H9 (cell line): ENCODE measurements around the gene ETNPPL. TPM values are rescaled to one million over a fixed set of nuclear protein-coding genes. Genes with fewer than 3 reads are reported as not detected.

ENCODE experiments used
- DNase-seq: peaks from one replicate; pipeline ENCODE4 v3.0.0-alpha.2; 2017
- H2AFZ ChIP-seq: one replicate; pipeline ENCODE4 v1.6.1; 2013; ENCODE audit warnings: mild to moderate bottlenecking, low read length, control low read depth, moderate library complexity
- H2AK5ac ChIP-seq: 2 replicates; pipeline ENCODE4 v1.6.1; 2013; ENCODE audit warnings: low read length, control low read depth, mixed read lengths; ENCODE audit not compliant: insufficient read length
- H2BK120ac ChIP-seq: one replicate; pipeline ENCODE4 v1.6.1; 2013; ENCODE audit warnings: low read depth, mild to moderate bottlenecking, low read length, control low read depth, inconsistent platforms; ENCODE audit not compliant: poor library complexity, severe bottlenecking
- H2BK12ac ChIP-seq: 2 replicates; pipeline ENCODE4 v1.6.1; 2013; ENCODE audit warnings: low read length, control low read depth, mixed read lengths, low read depth; ENCODE audit not compliant: insufficient read length
- H2BK15ac ChIP-seq: 2 replicates; pipeline ENCODE4 v1.6.1; 2013; ENCODE audit warnings: low read depth, low read length, control low read depth
- H2BK20ac ChIP-seq: one replicate; pipeline ENCODE4 v1.6.1; 2013; ENCODE audit warnings: low read depth, mild to moderate bottlenecking, low read length, control low read depth, inconsistent platforms; ENCODE audit not compliant: poor library complexity, severe bottlenecking
- H2BK5ac ChIP-seq: 2 replicates; pipeline ENCODE4 v1.6.1; 2013; ENCODE audit warnings: low read length, control low read depth, mixed read lengths; ENCODE audit not compliant: insufficient read length
- H3K14ac ChIP-seq: 2 replicates; pipeline ENCODE4 v1.6.1; 2013; ENCODE audit warnings: low read length, control low read depth; ENCODE audit not compliant: insufficient read depth
- H3K18ac ChIP-seq: 2 replicates; pipeline ENCODE4 v1.6.1; 2013; ENCODE audit warnings: low read depth, mild to moderate bottlenecking, mixed read lengths, low read length, control low read depth; ENCODE audit not compliant: insufficient read length
- H3K23ac ChIP-seq: 2 replicates; pipeline ENCODE4 v1.6.1; 2013; ENCODE audit warnings: low read length, control low read depth, mixed read lengths, low read depth; ENCODE audit not compliant: insufficient read length
- H3K23me2 ChIP-seq: 2 replicates; pipeline ENCODE4 v1.6.1; 2013; ENCODE audit warnings: low read depth, mild to moderate bottlenecking, mixed read lengths, low read length, control low read depth; ENCODE audit not compliant: insufficient read length, poor library complexity, severe bottlenecking
- H3K27ac ChIP-seq: 2 replicates; pipeline ENCODE4 v1.5.1; 2013; ENCODE audit warnings: low read length, control low read depth, mixed read lengths, low read depth; ENCODE audit not compliant: insufficient read length
- H3K27me3 ChIP-seq: 2 replicates; pipeline ENCODE4 v1.6.1; 2013; ENCODE audit warnings: low read length, control low read depth, inconsistent platforms; ENCODE audit not compliant: insufficient read depth
- H3K4ac ChIP-seq: 2 replicates; pipeline ENCODE4 v1.6.1; 2013; ENCODE audit warnings: low read depth, mild to moderate bottlenecking, control low read depth, inconsistent platforms, low read length, moderate library complexity
- H3K4me1 ChIP-seq: 2 replicates; pipeline ENCODE4 v1.6.1; 2013; ENCODE audit warnings: low read length, control low read depth, inconsistent platforms; ENCODE audit not compliant: insufficient read depth
- H3K4me2 ChIP-seq: 2 replicates; pipeline ENCODE4 v1.6.1; 2013; ENCODE audit warnings: low read length, control low read depth, mixed read lengths; ENCODE audit not compliant: insufficient read length, insufficient read depth
- H3K56ac ChIP-seq: 2 replicates; pipeline ENCODE4 v1.6.1; 2013; ENCODE audit warnings: low read depth, mild to moderate bottlenecking, mixed read lengths, low read length, control low read depth; ENCODE audit not compliant: insufficient read length
- H3K79me1 ChIP-seq: 2 replicates; pipeline ENCODE4 v1.6.1; 2013; ENCODE audit warnings: low read depth, mild to moderate bottlenecking, moderate library complexity, low read length, control low read depth, inconsistent platforms; ENCODE audit not compliant: insufficient read depth, poor library complexity, severe bottlenecking
- H3K79me2 ChIP-seq: 2 replicates; pipeline ENCODE4 v1.6.1; 2013; ENCODE audit warnings: low read length, control low read depth, inconsistent platforms; ENCODE audit not compliant: insufficient read depth
- H3K9ac ChIP-seq: 2 replicates; pipeline ENCODE4 v1.6.1; 2013; ENCODE audit warnings: low read length, control low read depth, mixed read lengths; ENCODE audit not compliant: insufficient read length; ENCODE audit errors: extremely low read depth
- H3K9me3 ChIP-seq: one replicate; pipeline ENCODE4 v1.6.1; 2013; ENCODE audit warnings: low read depth, low read length, inconsistent platforms; ENCODE audit not compliant: control insufficient read depth
- H3T11ph ChIP-seq: one replicate; pipeline ENCODE4 v1.6.1; 2013; ENCODE audit warnings: mild to moderate bottlenecking, low read length, control low read depth, inconsistent platforms
- H4K20me1 ChIP-seq: one replicate; pipeline ENCODE4 v1.6.1; 2013; ENCODE audit not compliant: control insufficient read depth, insufficient read length, insufficient read depth
- H4K5ac ChIP-seq: 2 replicates; pipeline ENCODE4 v1.6.1; 2013; ENCODE audit warnings: low read depth, mild to moderate bottlenecking, mixed read lengths, low read length, control low read depth; ENCODE audit not compliant: insufficient read length
- H4K8ac ChIP-seq: replicated peaks from 2 replicates; pipeline ENCODE4 v1.6.1; 2013; ENCODE audit warnings: low read length, control low read depth, mixed read lengths, low read depth; ENCODE audit not compliant: insufficient read length
- H4K91ac ChIP-seq: 2 replicates; pipeline ENCODE4 v1.6.1; 2013; ENCODE audit warnings: low read depth, mild to moderate bottlenecking, moderate library complexity, mixed read lengths, low read length, control low read depth; ENCODE audit not compliant: insufficient read length
- H3K27ac Mint-ChIP-seq, 3 experiments: 2 replicates in 2 of 3; 3 replicates in 1 of 3; pipeline ENCODE4 v1.8.0; 2020 to 2021; ENCODE audit warnings: mixed read lengths in 3 of 3, mild to moderate bottlenecking in 1 of 3, moderate library complexity in 1 of 3
- H3K27me3 Mint-ChIP-seq: 2 replicates; pipeline ENCODE4 v1.8.0; 2021; ENCODE audit warnings: low read depth, mild to moderate bottlenecking, moderate library complexity, mixed read lengths
- H3K36me3 Mint-ChIP-seq, 3 experiments: 2 replicates in 2 of 3; 3 replicates in 1 of 3; pipeline ENCODE4 v1.8.0; 2020 to 2021; ENCODE audit warnings: low read depth in 3 of 3, mixed read lengths in 3 of 3; ENCODE audit not compliant: insufficient read depth in 1 of 3
- H3K4me1 Mint-ChIP-seq, 2 experiments: 2 replicates each; pipeline ENCODE4 v1.8.0; 2020; ENCODE audit warnings: mixed read lengths in 2 of 2
- H3K4me3 Mint-ChIP-seq, 2 experiments: 2 replicates in 1 of 2; 3 replicates in 1 of 2; pipeline ENCODE4 v1.8.0; 2020 to 2021; ENCODE audit warnings: mild to moderate bottlenecking in 2 of 2, mixed read lengths in 2 of 2, moderate library complexity in 1 of 2
- H3K9me3 Mint-ChIP-seq, 2 experiments: 2 replicates in 1 of 2; 3 replicates in 1 of 2; pipeline ENCODE4 v1.8.0; 2020; ENCODE audit warnings: mild to moderate bottlenecking in 2 of 2, mixed read lengths in 2 of 2, moderate library complexity in 1 of 2
- CTCF ChIP-seq: fragments of 200-600 bp; sonication (generic); conservative IDR thresholded peaks from 3 replicates; pipeline ENCODE4 v1.8.0; 2021; ENCODE audit warnings: antibody characterized with exemption, mild to moderate bottlenecking
- WGBS: extraction: QIAGEN DNeasy Blood & Tissue Kit; methylation state at CpG from one replicate; pipeline ENCODE4 v1.1.7; 2013; ENCODE audit warnings: missing lambda C conversion rate, low lambda C conversion rate, mixed read lengths; ENCODE audit not compliant: insufficient read length; ENCODE audit errors: extremely low coverage; 5-methylcytosine and 5-hydroxymethylcytosine counted together
- total RNA-seq: library from RNA; stranded (reverse); gene quantifications from 2 replicates; pipeline ENCODE4 v1.2.1, GENCODE V29; 2021

Gene ETNPPL
- total RNA-seq, 1 experiment from 2014 or later, result 1.3 TPM

- Mint-ChIP-seq H3K36me3 (no peaks in the 10 kb centered on the region), H3K27me3 (no peaks in the 10 kb centered on the region), H3K4me3 (no peak overlapping the region), H3K9me3 (no peaks in the 10 kb centered on the region), H3K27ac (no peak overlapping the region), H3K4me1 (no peaks in the 10 kb centered on the region)
- Histone ChIP-seq H3K27me3 (no peaks in the 10 kb centered on the region), H2BK20ac (no peak overlapping the region), H2AK5ac (no peak overlapping the region), H2BK15ac (no peak overlapping the region), H4K91ac (no peak overlapping the region), H2BK12ac (no peak overlapping the region), H4K5ac (no peak overlapping the region), H3K4me1 (peaks cover 7% of the 10 kb centered on the region; the same call in 1 of the 2 replicates), H3K4me2 (no peak overlapping the region), H4K20me1 (no peaks in the 10 kb centered on the region), H3K14ac (no peak overlapping the region), H3K9ac (no peak overlapping the region), H3K9me3 (no peaks in the 10 kb centered on the region), H2BK120ac (no peak overlapping the region), H3K79me2 (no peaks in the 10 kb centered on the region), H3K27ac (no peak overlapping the region), H3K18ac (no peak overlapping the region), H4K8ac (no peak overlapping the region), H3K56ac (no peak overlapping the region), H2AFZ (no peak overlapping the region), H3K79me1 (no peaks in the 10 kb centered on the region), H3T11ph (no peak overlapping the region), H3K4ac (no peak overlapping the region), H3K23ac (no peak overlapping the region), H3K23me2 (no peaks in the 10 kb centered on the region), H2BK5ac (no peak overlapping the region)
- no CpG with 5 or more reads among the region's 3 CpGs for WGBS
- TF ChIP-seq CTCF, result no peak
- DNase-seq, result no peak
Measured at GRCh38 chr4:108693211-108693610, 69.6 kb downstream of the ETNPPL start.

Other genes with a start within 250 kb of the ETNPPL start
- gene RPL34, start 142.5 kb downstream of the ETNPPL start, total RNA-seq, result 1,375 and 1,393 TPM in 2 replicates
- gene OSTC, start 112.5 kb downstream of the ETNPPL start, total RNA-seq, result 130 and 134 TPM in 2 replicates